NCI-H2107 treated with DMSO at 0.1 percent for 48 hours (cell line): ENCODE measurements around the gene CD8B.

ENCODE experiments used
- DNase-seq: peaks from one replicate; lab custom pipeline; 2025; ENCODE audit not compliant: unreplicated experiment; lab: John Stamatoyannopoulos, UW

Gene CD8B

DNA sequence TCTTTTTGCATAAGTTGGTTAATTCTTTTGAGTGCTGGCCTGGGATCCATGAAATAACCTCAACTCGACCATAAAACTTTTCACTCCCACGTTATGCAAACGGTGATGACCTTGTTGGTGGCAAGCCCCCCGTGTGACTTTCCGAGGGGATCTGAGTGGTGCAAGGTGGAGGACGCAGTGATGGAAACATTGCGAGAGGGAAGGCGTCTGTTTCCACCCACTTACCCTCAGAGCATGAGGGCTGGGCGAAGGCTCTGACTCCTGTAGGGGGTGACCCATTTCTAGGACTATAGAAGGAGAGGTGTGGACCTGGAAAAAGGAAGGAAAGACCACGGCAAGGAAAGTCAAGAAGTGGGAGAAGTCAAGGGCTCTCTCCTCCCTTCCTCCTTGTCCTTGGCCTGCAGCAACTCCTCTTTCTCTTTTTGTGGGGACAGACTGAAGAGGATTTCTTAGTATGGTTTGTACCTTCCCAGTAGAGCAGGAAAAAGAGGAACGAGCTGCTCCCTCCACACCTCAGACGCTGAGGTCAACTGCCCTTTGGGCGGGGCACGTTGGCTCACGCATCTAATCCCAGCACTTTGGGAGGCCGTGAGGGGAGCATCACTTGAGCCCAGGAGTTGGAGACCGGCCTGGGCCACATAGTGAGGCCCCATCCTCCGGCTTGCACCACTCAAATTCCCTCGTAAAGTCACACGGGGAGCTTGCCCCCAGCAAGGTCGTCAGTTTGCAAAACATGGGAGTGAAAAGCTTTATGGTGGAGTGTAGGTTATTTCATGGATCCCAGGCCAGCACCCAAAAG, 55.4 kb downstream of the CD8B start:
- DNase-seq: no peak

DNA sequence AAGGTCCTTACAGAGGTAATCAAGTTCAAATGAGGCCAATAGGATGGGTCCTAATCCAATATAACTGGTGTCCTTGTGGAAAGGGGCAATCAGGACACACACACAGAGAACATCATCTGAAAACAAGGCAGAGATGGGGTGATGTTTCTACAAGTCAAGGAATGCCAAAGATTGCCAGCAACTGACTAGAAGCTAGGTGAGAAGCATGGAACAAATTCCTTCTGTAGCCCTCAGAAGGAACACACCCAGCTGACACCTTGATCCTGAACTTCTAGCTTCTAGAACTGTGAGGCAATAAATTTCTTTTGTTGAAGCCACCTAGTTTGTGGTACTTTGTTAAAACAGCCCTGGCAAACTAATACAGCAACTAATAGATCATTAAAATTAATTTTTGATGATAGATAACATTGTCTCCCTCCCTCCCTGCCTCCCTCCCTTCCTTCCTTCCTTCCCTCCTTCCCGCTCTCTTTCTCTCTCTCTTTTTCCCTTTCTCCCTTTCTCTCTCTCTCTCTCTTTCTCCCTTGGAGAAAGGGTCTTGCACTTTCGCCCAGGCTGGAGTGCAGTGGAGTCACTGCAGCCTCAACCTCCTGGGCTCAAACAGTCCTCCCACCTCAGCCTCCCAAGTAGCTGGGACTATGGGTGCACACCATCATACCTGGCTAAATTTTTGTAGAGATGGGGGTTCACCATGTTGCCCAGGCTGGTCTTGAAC, 60.7 kb downstream of the CD8B start:
- DNase-seq: no peak

DNA sequence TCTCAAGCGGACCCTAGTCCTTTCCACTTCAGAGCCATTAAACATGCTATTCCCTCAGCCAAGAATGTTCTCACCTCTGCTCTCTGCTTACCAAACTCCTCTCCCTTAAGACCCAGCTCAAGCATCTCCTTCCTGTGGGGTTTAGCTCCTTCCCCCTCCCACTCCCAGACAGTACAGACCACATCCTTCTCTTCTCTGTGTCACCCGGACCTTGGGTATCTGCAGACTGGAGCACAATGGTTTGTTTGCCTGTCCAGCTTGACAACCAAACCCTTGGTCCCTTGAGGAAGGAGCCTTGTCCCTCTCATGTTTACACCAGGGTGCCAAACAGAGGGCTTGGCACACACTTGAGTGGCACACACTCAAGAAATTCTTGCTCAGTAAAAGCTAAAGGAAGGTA, 66.8 kb downstream of the CD8B start:
- DNase-seq: no peak

DNA sequence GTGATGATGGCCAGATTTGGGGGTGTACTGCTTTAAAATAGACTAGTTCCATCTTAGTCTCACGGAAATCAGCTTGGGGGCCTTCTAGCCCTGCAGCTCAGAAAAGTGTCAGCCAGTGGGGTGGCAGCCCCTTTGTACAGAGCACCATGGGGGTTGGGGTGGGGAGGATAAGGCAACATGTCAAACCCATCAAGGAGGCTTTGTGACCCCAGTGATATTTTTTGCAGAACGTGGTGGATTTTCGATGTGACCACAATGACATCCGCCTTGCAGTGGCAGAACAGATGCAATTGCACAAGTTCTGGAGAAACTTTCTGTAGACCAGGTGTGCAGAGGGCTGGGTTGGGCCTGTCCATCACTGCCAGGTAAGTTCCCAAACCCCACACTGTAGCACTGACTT, 67.9 kb downstream of the CD8B start:
- no peak for DNase-seq

DNA sequence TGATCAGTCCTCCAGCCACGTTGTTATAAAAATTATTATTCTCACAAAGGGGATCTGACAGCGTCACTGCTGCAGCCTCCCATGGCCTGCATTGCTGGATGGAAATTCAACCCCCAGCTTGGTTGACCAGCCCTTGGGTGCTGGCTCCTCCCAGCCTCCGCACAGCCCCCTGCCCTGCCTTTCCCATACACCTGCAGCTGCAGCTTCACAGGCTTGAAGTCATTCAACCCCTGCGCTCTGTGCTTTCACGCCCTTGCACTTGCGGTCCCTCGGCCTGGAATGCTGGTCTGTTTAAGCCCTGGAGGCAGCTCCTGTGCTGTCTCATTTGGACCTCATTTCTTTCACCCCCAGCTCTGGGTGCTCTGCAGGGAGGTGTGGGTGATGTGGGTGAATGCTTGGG, 70.1 kb downstream of the CD8B start:
- DNase-seq: peak; percentile 34

DNA sequence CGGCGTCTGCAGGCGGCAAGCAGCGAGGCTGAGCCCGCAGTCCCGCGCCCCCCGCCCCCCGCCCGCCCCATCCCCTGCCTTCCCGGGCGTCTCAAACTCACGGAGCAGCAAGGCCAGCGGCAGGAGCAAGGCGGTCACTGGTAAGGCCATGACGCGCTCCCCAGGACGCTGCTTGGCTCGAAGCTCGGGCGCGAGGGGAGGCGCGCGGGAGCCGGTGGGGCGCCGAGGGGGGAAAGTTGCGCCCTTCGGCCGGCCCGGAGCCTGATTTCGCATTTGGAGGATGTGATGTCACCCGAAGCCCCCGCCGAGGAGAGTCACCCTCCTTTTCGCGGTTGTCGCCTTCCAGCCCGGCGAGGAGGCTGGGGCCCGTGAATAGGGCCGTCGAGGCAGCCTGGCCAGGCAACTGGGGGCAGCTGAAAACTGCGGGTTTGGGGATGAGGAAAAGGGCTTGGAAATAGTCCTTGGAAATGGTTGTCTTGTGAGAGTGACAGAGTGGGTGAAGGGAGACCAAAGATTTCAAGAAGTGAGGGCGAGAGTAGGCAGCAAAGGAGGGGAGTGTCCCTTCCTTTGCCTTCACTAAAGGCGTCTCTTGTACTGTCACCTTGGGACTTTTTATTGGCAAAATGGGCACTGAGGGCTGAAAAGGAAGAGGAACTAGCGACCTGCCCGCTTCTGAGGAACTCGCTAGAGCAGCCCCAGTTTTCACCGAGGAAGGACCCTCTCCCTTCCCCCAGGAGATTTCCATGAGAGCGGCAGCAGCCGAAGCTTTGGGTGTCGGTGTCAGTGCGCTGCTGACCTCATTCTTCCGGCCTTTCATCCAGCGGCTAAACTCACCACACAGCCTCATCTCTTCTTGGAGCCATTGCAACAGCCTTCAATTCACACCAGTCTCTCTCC, 70.8 kb downstream of the CD8B start, which contains the start of gene CD8A:
TSS of gene CD8A (minus strand) at position 238 of the 897 bp plus-strand sequence. CDS start at position 150, 88 bp downstream.
- no peak for DNase-seq

DNA sequence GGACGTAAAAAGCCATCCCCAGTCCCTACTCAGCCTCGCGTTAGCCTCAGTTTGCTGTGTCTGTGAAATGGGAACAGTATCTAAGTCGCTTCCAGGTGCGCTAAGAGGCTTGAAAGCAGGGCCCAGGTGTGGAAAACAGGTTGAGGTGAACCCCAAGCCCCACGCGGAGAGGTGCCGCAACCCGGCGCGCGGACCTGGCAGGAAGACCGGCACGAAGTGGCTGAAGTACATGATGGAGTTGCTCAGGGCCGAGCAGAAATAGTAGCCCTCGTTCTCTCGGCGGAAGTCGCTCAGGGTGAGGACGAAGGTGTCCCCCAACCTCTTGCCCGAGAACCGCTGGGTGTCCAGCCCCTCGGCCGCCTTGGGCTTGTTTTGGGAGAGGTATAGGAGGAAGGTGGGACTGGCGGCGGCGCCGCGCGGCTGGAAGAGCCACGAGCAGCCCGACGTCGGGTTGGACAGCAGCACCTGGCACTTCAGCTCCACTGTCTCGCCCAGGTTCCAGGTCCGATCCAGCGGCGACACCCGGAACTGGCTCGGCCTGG, 71.5 kb downstream of the CD8B start:
- no peak for DNase-seq

DNA sequence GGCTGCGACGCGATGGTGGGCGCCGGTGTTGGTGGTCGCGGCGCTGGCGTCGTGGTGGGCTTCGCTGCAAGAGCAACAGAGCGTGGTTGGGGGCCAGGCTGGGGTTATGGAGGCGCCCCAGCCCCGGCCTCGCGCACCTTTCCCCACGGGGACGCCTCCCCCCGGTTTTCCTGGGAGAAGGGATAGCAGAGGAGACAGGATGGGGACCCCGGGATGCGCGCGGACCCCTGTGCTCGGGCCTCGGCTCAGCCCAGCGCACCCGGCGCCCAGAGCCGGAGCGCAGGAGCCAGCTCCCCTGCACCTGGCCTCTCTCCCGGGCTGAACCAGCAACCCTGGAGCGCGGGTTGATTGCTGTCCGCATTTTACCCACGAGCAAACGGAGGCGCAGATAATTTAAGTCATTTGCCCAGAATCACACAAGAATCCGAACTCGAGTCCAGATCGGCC, 72.0 kb downstream of the CD8B start:
- no peak for DNase-seq

DNA sequence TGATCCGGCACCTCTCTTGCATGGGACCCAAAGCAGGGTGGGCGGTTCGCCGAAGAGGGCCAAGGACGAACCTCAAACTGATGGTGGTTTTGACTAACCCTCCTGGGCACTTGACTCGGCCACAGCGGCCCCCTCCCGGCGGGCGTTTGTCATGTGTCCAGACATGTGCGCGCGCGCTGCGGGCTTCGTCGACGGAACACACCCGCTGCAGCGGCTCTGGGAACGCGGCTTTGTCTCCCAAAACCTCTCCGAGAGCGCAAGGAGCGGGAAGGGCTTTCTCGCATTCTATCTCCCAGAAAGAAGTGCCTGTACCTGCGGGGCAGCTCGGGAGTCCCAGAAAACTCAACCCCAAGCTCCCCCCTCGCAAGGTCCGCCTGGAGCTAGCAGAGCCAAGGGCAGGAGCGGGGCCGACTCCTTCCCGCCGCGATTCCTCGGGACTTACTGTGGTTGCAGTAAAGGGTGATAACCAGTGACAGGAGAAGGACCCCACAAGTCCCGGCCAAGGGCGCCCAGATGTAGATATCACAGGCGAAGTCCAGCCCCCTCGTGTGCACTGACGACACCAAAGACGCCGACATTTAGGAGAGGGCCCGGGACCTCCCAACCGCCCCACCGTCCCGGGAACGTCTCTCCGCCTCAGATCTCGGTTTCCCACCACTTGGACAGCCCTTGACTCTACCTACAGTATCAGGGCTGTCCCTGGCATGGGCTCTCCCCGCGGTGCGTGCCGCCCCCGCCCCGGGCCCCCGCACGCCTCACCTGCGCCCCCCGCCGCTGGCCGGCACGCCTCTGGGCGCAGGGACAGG, 72.6 kb downstream of the CD8B start:
- DNase-seq: no peak

DNA sequence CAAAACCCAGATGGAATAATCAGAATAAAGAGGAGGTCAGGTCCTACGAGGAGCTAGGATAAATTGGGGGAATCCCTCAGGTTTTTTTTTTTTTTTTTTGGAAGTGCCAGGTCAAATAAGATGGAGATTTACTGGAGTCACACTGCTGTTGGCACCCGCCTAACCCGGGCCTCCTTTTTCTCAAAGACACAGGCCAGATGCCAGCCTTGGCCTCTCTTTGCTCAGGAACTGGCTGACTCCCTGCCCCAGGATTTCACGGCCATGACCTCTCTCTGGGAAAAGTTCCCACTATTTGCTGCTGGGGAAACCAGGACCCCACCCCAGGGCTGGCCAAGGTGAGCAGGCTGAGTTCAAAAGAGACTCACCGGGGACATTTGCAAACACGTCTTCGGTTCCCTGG, 73.5 kb downstream of the CD8B start:
- no peak for DNase-seq

DNA sequence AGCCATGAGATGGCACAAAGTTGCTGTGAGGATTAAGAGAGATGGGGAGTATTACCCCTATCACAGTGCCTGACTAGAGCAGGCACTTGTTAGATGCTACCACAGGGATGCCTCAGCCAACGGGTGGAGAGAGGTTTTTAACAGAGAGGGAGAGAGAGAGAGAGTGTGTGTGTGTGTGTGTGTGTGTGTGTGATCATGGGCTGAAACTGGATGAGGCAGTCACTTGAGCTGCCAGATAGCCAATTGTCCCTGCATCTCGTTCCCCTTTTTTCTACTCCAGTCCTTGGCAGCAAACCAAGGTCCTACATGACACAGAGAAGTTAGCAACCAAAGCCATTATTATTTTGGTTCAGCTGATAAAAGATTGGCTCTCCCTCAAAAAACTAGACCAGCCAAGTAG, 74.0 kb downstream of the CD8B start:
- DNase-seq: peak; percentile 74

DNA sequence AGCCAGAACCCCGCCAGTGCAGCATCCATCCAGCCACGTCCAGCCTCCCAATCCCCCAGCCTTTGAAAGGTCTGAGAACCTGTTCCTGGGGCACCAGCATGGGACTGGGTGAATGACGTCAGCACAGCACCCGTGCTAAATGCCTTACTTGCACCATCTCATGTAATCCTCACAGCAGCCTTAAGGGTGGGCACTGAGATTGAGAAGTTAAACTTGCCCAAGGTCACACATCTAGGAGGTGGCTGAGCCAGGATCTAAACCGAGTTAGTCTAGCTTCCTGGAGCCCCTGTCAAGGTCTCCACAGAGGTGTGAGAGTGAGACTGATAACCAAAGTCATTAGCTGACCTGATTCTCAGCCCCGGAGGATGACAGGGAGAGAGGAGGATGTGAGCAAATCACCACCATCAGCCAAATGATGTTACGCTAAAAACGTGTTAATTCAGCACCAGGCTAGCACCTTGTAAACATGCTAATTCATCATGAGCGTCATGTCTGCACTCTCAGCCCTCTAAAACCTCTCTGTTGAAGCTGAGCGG, 75.6 kb downstream of the CD8B start:
- DNase-seq: no peak

DNA sequence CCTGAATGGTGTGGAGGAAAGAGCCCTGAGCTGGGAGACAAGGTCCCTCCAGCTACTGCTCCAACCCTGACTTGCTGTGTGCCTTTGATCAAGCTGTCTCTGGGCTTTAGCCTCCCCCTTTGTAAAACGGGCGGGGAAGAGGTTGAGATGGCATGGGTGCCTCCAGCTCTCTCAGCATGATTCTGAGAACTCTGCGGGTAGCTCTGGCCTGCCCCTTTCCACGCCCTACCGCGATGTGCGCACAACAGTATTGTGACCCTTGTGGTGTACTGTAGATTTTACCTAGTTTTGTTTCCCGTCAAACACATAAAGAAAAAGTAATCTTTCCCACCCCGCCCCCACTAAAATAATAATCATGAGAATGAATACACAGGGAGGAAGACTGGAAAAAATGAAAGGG, 76.2 kb downstream of the CD8B start:
- DNase-seq: no peak

DNA sequence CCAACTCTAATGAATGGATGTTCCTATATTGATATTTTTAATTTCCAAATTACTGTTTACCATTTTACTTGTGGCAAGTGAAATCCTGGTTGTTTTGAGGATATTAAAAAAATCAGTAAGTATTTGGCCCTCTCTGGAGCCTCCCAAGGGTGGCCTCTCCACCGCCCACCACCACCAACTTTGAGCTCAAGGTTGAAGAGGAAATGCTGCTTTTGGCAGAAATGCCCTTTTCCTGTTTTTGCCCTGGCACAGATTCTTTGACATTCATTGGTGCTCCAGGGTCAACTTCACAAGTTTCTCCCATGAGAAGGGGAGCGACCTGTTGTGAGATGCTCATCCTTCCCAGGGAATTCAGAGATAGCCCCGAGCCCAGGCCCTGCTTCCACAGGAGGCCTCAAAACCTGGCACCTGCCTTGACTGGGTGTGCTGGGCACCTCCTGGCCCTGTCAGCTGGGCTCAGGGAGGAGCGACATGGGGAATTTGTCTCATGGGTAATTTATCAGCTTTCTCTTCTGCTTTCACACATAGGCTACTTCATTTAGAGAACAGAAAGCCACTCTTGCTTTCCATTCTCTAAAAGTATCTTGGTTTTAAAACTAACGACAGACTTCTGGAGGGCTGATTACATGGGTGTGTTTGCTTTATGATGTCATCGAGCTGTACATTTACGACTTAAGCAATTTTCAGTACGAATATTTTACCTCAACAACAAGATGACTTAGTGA, 77.9 kb downstream of the CD8B start:
- no peak for DNase-seq

DNA sequence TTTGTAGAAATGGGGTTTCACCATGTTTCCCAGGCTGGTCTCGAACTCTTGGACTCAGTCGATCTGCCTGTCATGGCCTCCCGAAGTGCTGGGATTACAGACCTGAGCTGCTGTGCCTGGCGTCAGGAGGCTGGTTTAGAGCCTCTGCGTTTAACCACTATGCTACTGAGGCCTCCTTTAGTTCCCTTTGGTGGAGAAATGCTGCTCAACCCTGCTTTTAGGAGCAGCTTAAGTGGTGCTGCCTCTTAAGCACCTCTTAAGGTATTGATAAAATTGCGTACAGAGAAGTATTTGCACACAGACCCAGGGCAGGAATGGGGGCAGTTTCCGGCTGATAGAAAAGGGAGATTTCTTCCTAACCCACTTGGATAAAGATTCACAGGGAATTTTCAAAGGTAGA, 78.9 kb downstream of the CD8B start:
- no peak for DNase-seq

DNA sequence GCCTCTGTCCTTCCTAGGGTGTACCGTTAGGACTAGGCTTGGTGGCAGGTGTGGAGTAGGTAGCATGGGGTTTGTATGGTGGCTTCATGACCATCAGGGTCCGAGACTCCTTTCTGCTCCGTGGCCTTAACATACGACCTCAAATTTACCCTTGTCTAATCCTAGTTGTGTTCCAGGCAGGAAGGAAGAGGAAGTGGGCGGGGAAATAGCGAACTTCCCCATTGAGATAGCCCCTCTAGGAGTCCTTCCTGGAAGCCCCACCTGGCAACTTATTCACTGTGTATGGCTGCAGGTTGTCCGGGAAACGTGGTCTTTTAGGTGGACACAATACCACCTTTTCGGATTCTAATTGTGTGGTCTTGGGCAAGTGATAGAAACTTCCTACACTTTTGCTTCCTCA, 80.3 kb downstream of the CD8B start:
- DNase-seq: no peak

DNA sequence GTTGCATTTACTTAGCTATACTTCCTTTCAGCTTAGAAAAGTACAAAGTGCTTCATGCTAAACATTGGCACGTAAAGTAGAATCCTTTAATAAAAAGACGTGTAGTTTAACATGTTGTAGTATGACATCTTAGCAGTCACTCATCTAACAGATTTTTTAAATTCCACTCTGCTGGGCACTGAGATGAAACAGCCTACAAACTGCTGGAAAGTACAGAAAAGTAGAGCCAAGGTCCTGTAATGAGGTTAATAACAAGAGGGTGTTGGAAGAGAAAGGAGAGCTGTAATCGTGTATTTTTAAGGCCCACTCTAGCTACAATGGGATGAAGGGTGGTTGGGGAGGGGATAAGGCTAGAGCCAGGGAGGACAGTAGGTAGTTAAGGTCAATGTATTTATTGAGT, 81.7 kb downstream of the CD8B start:
- DNase-seq: no peak

DNA sequence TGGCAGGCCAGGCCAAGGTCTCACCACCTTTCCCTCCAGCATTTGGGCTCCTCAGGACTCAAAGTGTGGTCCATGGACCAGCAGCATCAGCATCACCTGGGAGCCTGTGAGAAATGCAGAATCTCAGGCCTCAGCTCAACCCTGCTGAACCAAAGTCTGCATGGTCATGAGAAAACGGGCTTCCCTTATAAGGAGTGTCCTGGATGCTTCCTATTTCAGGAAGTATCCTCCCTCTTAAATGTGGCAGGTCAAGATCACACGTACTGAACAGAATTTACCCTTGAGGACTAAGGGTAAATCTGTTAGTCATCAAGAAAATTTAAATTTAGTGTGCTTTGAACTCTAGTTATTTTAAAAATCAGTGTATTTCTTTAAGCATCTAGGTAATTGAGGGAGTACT, 82.7 kb downstream of the CD8B start:
- no peak for DNase-seq

DNA sequence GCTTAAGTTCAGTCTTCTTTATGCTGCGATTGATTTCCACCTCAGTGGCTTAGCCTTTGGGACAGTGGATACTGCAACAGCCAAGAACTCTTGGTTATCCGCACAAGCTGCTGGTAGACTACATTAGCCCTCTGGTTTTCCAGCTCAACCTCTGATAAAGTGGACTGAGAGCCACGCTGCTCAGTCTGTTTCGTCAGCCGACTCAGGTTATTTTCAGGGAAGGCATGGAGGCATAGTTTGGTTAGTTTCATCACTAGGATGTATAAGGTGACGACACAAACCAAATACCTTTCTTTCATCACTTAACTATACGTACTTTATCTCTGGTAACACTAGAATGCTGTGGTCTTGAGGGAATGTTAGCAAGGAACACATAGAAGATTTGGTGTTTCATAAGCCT, 85.2 kb downstream of the CD8B start:
- no peak for DNase-seq
